MCF 10A (cell line): ENCODE data around the gene DPPA4. TPM values are rescaled to one million over a fixed set of nuclear protein-coding genes. Genes with fewer than 3 reads are reported as not detected.
"Not testable (repeated sequence)": the region's sequence is repeated elsewhere in the genome, so short reads cannot be mapped to it uniquely, and the experiment has no call there.

Experiments used
- BruUV-seq: library from RNA; stranded (reverse); fragments of 400-500 nt; replicated peaks from 2 replicates; lab custom pipeline; 2021; lab: Mats Ljungman, UMichigan
- CTCF ChIA-PET: fragments of 300-600 bp; sonication (Branson Sonifier 250); formaldehyde crosslinking; extraction: SDS; loops from one replicate; lab custom pipeline; 2021; ENCODE audit warnings: antibody characterized with exemption, inconsistent platforms; lab: Yijun Ruan, JAX
- POLR2A ChIA-PET: fragments of 300-600, 350-650 bp; sonication (Branson Sonifier 250); formaldehyde crosslinking; extraction: SDS; loops from one replicate; lab custom pipeline; 2020; ENCODE audit warnings: antibody characterized with exemption, inconsistent platforms; lab: Yijun Ruan, JAX
- DNase-seq: peaks from one replicate; pipeline ENCODE4 v3.0.0-alpha.2; 2018; ENCODE audit not compliant: unreplicated experiment
- H3K27ac Mint-ChIP-seq: one replicate; pipeline ENCODE4 v1.8.0; 2022; ENCODE audit warnings: mild to moderate bottlenecking, low read depth, mixed read lengths; ENCODE audit not compliant: unreplicated experiment
- H3K27me3 Mint-ChIP-seq: one replicate; pipeline ENCODE4 v1.8.0; 2022; ENCODE audit warnings: mixed read lengths; ENCODE audit not compliant: insufficient read depth, unreplicated experiment
- H3K36me3 Mint-ChIP-seq: one replicate; pipeline ENCODE4 v1.8.0; 2022; ENCODE audit warnings: mild to moderate bottlenecking, moderate library complexity, mixed read lengths; ENCODE audit not compliant: insufficient read depth, unreplicated experiment
- H3K4me1 Mint-ChIP-seq: one replicate; pipeline ENCODE4 v1.8.0; 2022; ENCODE audit warnings: mixed read lengths; ENCODE audit not compliant: insufficient read depth, unreplicated experiment
- H3K4me3 Mint-ChIP-seq: one replicate; pipeline ENCODE4 v1.8.0; 2022; ENCODE audit warnings: mild to moderate bottlenecking, moderate library complexity, mixed read lengths; ENCODE audit not compliant: unreplicated experiment
- H3K9me3 Mint-ChIP-seq: one replicate; pipeline ENCODE4 v1.8.0; 2022; ENCODE audit warnings: mixed read lengths; ENCODE audit not compliant: unreplicated experiment
- CTCF ChIP-seq: fragments of 200-600 bp; IDR thresholded peaks from one replicate; pipeline ENCODE4 v1.8.0; 2022; ENCODE audit warnings: antibody characterized with exemption, mild to moderate bottlenecking; ENCODE audit not compliant: unreplicated experiment
- intact Hi-C: fragments of 100-400 bp; cut with micrococcal nuclease; formaldehyde crosslinking; loops from 2 replicates; pipeline ENCODE4 v1.14.1; 2022
- total RNA-seq: library from RNA; stranded (reverse); gene quantifications from 2 replicates; pipeline ENCODE4 v1.2.3, GENCODE V29; 2022

Gene DPPA4
- total RNA-seq, 1 experiment from 2014 or later: not detected

- CTCF ChIA-PET: no interaction called here
- BruUV-seq: no TSS peak
- DNase-seq: no peak
- Mint-ChIP-seq H3K4me1 (no peaks in the 10 kb centered on the region), H3K4me3 (no peak overlapping the region), H3K27me3 (no peaks in the 10 kb centered on the region), H3K27ac (no peak overlapping the region), H3K36me3 (no peaks in the 10 kb centered on the region), H3K9me3 (no peaks in the 10 kb centered on the region)
- POLR2A ChIA-PET: interaction anchor here (0.9 kb wide), 1 partner anchor 28 kb away, joined by 3 read pairs; no protein-coding TSS in a partner anchor
- intact Hi-C loops: no loop called here
- TF ChIP-seq CTCF: no peak
These were observed 26.7 kb upstream of the DPPA4 start for GRCh38 chr3:109364088-109364487.

GRCh38 chr3:109363634-109364033, 26.3 kb upstream of the DPPA4 start:
- no peak for DNase-seq
- no peak for TF ChIP-seq CTCF
- H3K27ac Mint-ChIP-seq: no peak overlapping the region
- H3K4me1 Mint-ChIP-seq: no peaks in the 10 kb centered on the region
- H3K4me3 Mint-ChIP-seq: no peak overlapping the region
- no TSS peak for BruUV-seq
- H3K27me3 Mint-ChIP-seq: no peaks in the 10 kb centered on the region
- CTCF ChIA-PET: no interaction called here
- intact Hi-C loops: no loop called here
- H3K36me3 Mint-ChIP-seq: no peaks in the 10 kb centered on the region
- no peaks in the 10 kb centered on the region for H3K9me3 Mint-ChIP-seq
- POLR2A ChIA-PET: no interaction called here

- no peaks in the 10 kb centered on the region for H3K4me1 Mint-ChIP-seq
- BruUV-seq: no TSS peak
- intact Hi-C loops: no loop called here
- CTCF ChIA-PET: interaction anchor here (0.7 to 0.8 kb wide), 2 partner anchors 37 to 1571 kb away, joined by 3 to 4 read pairs; no protein-coding TSS in a partner anchor
- no peak overlapping the region for H3K27ac Mint-ChIP-seq
- no peaks in the 10 kb centered on the region for H3K36me3 Mint-ChIP-seq
- H3K27me3 Mint-ChIP-seq: no peaks in the 10 kb centered on the region
- POLR2A ChIA-PET: no interaction called here
- H3K4me3 Mint-ChIP-seq: no peak overlapping the region
- TF ChIP-seq CTCF: no peak
- no peak for DNase-seq
- H3K9me3 Mint-ChIP-seq: no peaks in the 10 kb centered on the region
These were observed 25.5 kb upstream of the DPPA4 start for GRCh38 chr3:109362823-109363222.

- H3K9me3 Mint-ChIP-seq, H3K27me3 Mint-ChIP-seq, H3K4me3 Mint-ChIP-seq, H3K36me3 Mint-ChIP-seq, BruUV-seq, intact Hi-C loops, H3K4me1 Mint-ChIP-seq, POLR2A ChIA-PET, H3K27ac Mint-ChIP-seq, DNase-seq: not testable (repeated sequence)
- CTCF ChIA-PET: interaction anchor here (0.6 kb wide), 1 partner anchor 1542 kb away, joined by 3 read pairs; no protein-coding TSS in a partner anchor
These were observed 21.5 kb upstream of the DPPA4 start for GRCh38 chr3:109358809-109359208.
